Brain microvascular endothelial cell (primary cell): ENCODE results near the gene CERS5.
A peak's percentile ranks its signal among the peaks of the same experiment; 100 is the strongest.

Experiments used
- DNase-seq: peaks from one replicate; pipeline ENCODE4 v3.0.0-alpha.2; 2020
- H3K27ac ChIP-seq: fragments of 250-450 bp; sonication (Bioruptor Pico); 2 replicates; pipeline ENCODE4 v1.5.1; 2020; ENCODE audit warnings: mild to moderate bottlenecking, moderate library complexity
- H3K27me3 ChIP-seq: fragments of 250-450 bp; sonication (Bioruptor Pico); replicated peaks from 2 replicates; pipeline ENCODE4 v1.5.1; 2020; ENCODE audit warnings: mild to moderate bottlenecking
- H3K36me3 ChIP-seq: fragments of 250-450 bp; sonication (Bioruptor Pico); replicated peaks from 2 replicates; pipeline ENCODE4 v1.5.1; 2020; ENCODE audit warnings: mild to moderate bottlenecking
- H3K4me3 ChIP-seq: 2 replicates; pipeline ENCODE4 v1.5.1; 2011; ENCODE audit warnings: low read depth, mild to moderate bottlenecking, control low read depth, low read length, moderate library complexity
- CTCF ChIP-seq: IDR thresholded peaks from 2 replicates; pipeline ENCODE4 v1.5.1; 2011; ENCODE audit warnings: low read depth, mild to moderate bottlenecking, moderate library complexity, low read length, control low read depth, inconsistent platforms; ENCODE audit errors: missing control alignments
- in situ Hi-C: cut with HindIII; loops from 2 replicates; pipeline ENCODE4 v1.10.0; 2017; ENCODE audit warnings: low sequenced_read_pairs, low pct_ligation_motif_present

CERS5 gene

GRCh38 chr12:50182461-50182860 is 15.3 kb upstream of the CERS5 start:
- TF ChIP-seq CTCF, result no peak
- Histone ChIP-seq H3K4me3 (no peak overlapping the region), H3K36me3 (peaks cover 58% of the 10 kb centered on the region), H3K27ac (no peak overlapping the region), H3K27me3 (no peaks in the 10 kb centered on the region)
- in situ Hi-C loops, result loop anchor here (25.0 kb wide), 1 partner anchor 220 kb away; the partner anchor contains the start of genes AQP2, AQP5 and AQP6
- no peak for DNase-seq

GRCh38 chr12:50181691-50182090 is 14.5 kb upstream of the CERS5 start:
- no peak overlapping the region for H3K27ac ChIP-seq
- DNase-seq, result no peak
- peaks cover 65% of the 10 kb centered on the region for H3K36me3 ChIP-seq
- H3K27me3 ChIP-seq, result no peaks in the 10 kb centered on the region
- in situ Hi-C loops, result loop anchor here (25.0 kb wide), 1 partner anchor 219 kb away; the partner anchor contains the start of genes AQP2, AQP5 and AQP6
- H3K4me3 ChIP-seq, result no peak overlapping the region
- TF ChIP-seq CTCF, result no peak

GRCh38 chr12:50175716-50176026 is 8.5 kb upstream of the CERS5 start:
- in situ Hi-C loops, result loop anchor here (25.0 kb wide), 1 partner anchor 213 kb away; the partner anchor contains the start of genes AQP2, AQP5 and AQP6

GRCh38 chr12:50174971-50175715 is 8.0 kb upstream of the CERS5 start:
- in situ Hi-C loops, result loop anchor here (25.0 kb wide), 1 partner anchor 213 kb away; the partner anchor contains the start of genes AQP2, AQP5 and AQP6
- peak; percentile 43 for TF ChIP-seq CTCF
- Histone ChIP-seq H3K27me3 (no peaks in the 10 kb centered on the region), H3K27ac (no peak overlapping the region), H3K4me3 (no peak overlapping the region), H3K36me3 (peaks cover 44% of the 10 kb centered on the region)
- no peak for DNase-seq

More at GRCh38 chr12:50175716-50176026, 8.5 kb upstream of the CERS5 start:
- Histone ChIP-seq H3K36me3 (peaks cover 49% of the 10 kb centered on the region), H3K27ac (no peak overlapping the region), H3K4me3 (no peak overlapping the region), H3K27me3 (no peaks in the 10 kb centered on the region)
- DNase-seq, result no peak
- no peak for TF ChIP-seq CTCF

GRCh38 chr12:50166799-50167048 is 445 bp downstream of the CERS5 start:
- TF ChIP-seq CTCF, result no peak
- Histone ChIP-seq H3K36me3 (no peaks in the 10 kb centered on the region), H3K27me3 (no peaks in the 10 kb centered on the region), H3K4me3 (peak overlapping the region; percentile 83), H3K27ac (peak overlapping the region; percentile 92)
- DNase-seq, result no peak
- in situ Hi-C loops, result no loop called here

GRCh38 chr12:50164963-50165362 is 2.2 kb downstream of the CERS5 start:
- Histone ChIP-seq H3K36me3 (no peaks in the 10 kb centered on the region), H3K4me3 (no peak overlapping the region), H3K27me3 (no peaks in the 10 kb centered on the region), H3K27ac (no peak overlapping the region)
- in situ Hi-C loops, result no loop called here
- no peak for TF ChIP-seq CTCF
- DNase-seq, result no peak
